ENCODE data around the gene BANP. TPM values are rescaled to one million over a fixed set of nuclear protein-coding genes. Genes with fewer than 3 reads are reported as not detected.

The BANP gene
- total and polyA plus RNA-seq, 2 of the 8 experiments (the other 6 are each of a cell fraction or from before 2014, with no cell fraction given), result 25.8 to 39.8 TPM

DNA sequence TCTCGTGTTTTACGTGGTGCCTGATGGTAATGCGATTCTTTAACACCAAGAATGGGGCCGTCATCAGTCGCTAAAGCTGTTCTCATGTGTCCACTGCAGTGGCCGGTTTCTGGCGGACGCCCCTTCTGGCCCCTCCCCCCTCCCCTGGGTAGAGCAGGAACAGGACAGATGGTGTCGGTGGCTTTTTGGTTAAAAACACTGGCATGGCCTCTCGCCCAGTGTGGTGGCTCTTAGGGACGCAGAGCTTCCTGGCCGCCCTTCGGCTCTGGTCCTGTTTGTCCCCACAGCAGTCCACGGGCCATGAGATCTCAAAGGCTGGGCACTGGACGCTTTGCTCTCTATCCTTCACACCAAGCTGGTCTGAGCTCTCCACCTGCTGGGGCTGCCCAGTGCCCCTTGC lies 151.8 kb downstream of the BANP start:
- Histone ChIP-seq H3K9ac (replicated peaks in 1 of 4; ENCODE audit: extremely low read depth in 1 of 4, low read depth in 3 of 4, low read length in 3 of 4) (no peak overlapping the region), H4K91ac (replicated peaks; ENCODE audit: insufficient read length, low read length) (no peak overlapping the region), H3K79me2 (ENCODE audit: control insufficient read depth in 1 of 2, insufficient read depth in 2 of 2, low read length in 2 of 2) (no peaks in the 10 kb centered on the region), H2AK5ac (ENCODE audit: low read depth, low read length) (no peak overlapping the region), H2BK5ac (ENCODE audit: low read depth, low read length) (no peak overlapping the region), H3K9me3 (ENCODE audit: insufficient read depth in 2 of 2, low read depth in 1 of 2, low read length in 1 of 2) (no peaks in the 10 kb centered on the region; a peak in 1 of 4 replicates), H3K4me3 (ENCODE audit: extremely low read depth in 1 of 4, insufficient read depth in 2 of 4, low read depth in 3 of 4, low read length in 4 of 4) (no peak overlapping the region), H3K4me1 (replicated peaks in 1 of 4; ENCODE audit: control insufficient read depth in 3 of 4, insufficient read depth in 4 of 4, low read length in 3 of 4) (no peaks in the 10 kb centered on the region; a peak in 1 of 7 replicates), H4K5ac (ENCODE audit: insufficient read length, low read depth, low read length) (no peak overlapping the region), H3K4ac (replicated peaks; ENCODE audit: insufficient read length, low read depth, low read length) (no peak overlapping the region), H3K4me2 (ENCODE audit: insufficient read depth in 1 of 2, low read depth in 2 of 2, low read length in 2 of 2) (no peak overlapping the region), H3K23ac (ENCODE audit: insufficient read length) (no peak overlapping the region), H3K27me3 (replicated peaks in 1 of 4; ENCODE audit: control insufficient read depth in 3 of 4, extremely low read depth in 1 of 4, insufficient read depth in 3 of 4, low read length in 3 of 4) (no peaks in the 10 kb centered on the region), H3K36me3 (ENCODE audit: control insufficient read depth in 2 of 4, insufficient read depth in 4 of 4, low read length in 3 of 4) (no peaks in the 10 kb centered on the region), H3K18ac (ENCODE audit: extremely low read depth, low read length) (no peak overlapping the region), H3K14ac (ENCODE audit: insufficient read length) (no peak overlapping the region), H3K23me2 (ENCODE audit: low read depth, low read length) (no peaks in the 10 kb centered on the region), H3K56ac (replicated peaks; ENCODE audit: insufficient read length, low read depth, low read length) (no peak overlapping the region), H3K79me1 (ENCODE audit: low read depth, low read length) (no peaks in the 10 kb centered on the region), H4K20me1 (replicated peaks in 1 of 2; ENCODE audit: control insufficient read depth in 1 of 2, insufficient read depth in 2 of 2, low read length in 2 of 2) (no peaks in the 10 kb centered on the region), H2BK120ac (replicated peaks; ENCODE audit: low read depth, low read length) (no peak overlapping the region), H2BK20ac (ENCODE audit: low read length) (no peak overlapping the region), H4K8ac (ENCODE audit: extremely low read depth, insufficient read depth, low read length) (no peak overlapping the region), H2BK15ac (ENCODE audit: low read length) (no peak overlapping the region), H2AFZ (ENCODE audit: low read length) (no peak overlapping the region), H2BK12ac (ENCODE audit: low read depth, low read length) (no peak overlapping the region), H3K27ac (ENCODE audit: low read depth, low read length) (no peak overlapping the region)
- ChIA-PET POLR2A (ENCODE audit: partially characterized antibody) (no interaction called here), CTCF (ENCODE audit: partially characterized antibody) (no interaction called here)
- no peak for DNase-seq (ENCODE audit: low read depth in 1 of 2, low spot score in 2 of 2)
- FAIRE-seq, result no peak
- WGBS, 2 experiments (ENCODE audit: extremely low coverage in 1 of 2, insufficient coverage in 1 of 2, insufficient read length in 1 of 2, insufficient replicate concordance in 2 of 2, low coverage in 1 of 2, low lambda C conversion rate in 2 of 2, missing lambda C conversion rate in 1 of 2), result 95% methylated on average over 14 of the region's 15 CpGs; no CpG with 5 or more reads in 1 of the 2 experiments
- TF ChIP-seq ASH2L (IDR thresholded peaks at IDR 0.05; ENCODE audit: low read length) (no peak), TEAD4 (IDR thresholded peaks at IDR 0.05; ENCODE audit: low read depth, low read length) (no peak), CHD2 (IDR thresholded peaks at IDR 0.05; ENCODE audit: low read length) (no peak), SP1 (IDR thresholded peaks at IDR 0.05; ENCODE audit: low read depth, low read length) (no peak), EP300 (IDR thresholded peaks at IDR 0.05; ENCODE audit: borderline replicate concordance in 1 of 2, low read depth in 2 of 2, low read length in 2 of 2) (no peak), CEBPB (IDR thresholded peaks at IDR 0.05; ENCODE audit: low read depth, low read length) (no peak), YY1 (IDR thresholded peaks at IDR 0.05; ENCODE audit: low read depth, low read length) (no peak), BRCA1 (IDR thresholded peaks at IDR 0.05; ENCODE audit: low read depth, low read length) (no peak), GABPA (IDR thresholded peaks at IDR 0.05; ENCODE audit: borderline replicate concordance, insufficient read depth, low read length) (no peak), SIX5 (IDR thresholded peaks at IDR 0.05; ENCODE audit: low read depth, low read length) (no peak), GTF2F1 (IDR thresholded peaks at IDR 0.05; ENCODE audit: borderline replicate concordance, low read depth, low read length) (no peak)
- TF ChIP-seq, protein P1, sequence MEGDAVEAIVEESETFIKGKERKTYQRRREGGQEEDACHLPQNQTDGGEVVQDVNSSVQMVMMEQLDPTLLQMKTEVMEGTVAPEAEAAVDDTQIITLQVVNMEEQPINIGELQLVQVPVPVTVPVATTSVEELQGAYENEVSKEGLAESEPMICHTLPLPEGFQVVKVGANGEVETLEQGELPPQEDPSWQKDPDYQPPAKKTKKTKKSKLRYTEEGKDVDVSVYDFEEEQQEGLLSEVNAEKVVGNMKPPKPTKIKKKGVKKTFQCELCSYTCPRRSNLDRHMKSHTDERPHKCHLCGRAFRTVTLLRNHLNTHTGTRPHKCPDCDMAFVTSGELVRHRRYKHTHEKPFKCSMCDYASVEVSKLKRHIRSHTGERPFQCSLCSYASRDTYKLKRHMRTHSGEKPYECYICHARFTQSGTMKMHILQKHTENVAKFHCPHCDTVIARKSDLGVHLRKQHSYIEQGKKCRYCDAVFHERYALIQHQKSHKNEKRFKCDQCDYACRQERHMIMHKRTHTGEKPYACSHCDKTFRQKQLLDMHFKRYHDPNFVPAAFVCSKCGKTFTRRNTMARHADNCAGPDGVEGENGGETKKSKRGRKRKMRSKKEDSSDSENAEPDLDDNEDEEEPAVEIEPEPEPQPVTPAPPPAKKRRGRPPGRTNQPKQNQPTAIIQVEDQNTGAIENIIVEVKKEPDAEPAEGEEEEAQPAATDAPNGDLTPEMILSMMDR (IDR thresholded peaks at IDR 0.05; ENCODE audit: control extremely low read depth in 1 of 3, insufficient read depth in 1 of 3, low read depth in 1 of 3, low read length in 3 of 3), result no peak
- TF ChIP-seq, protein P2, sequence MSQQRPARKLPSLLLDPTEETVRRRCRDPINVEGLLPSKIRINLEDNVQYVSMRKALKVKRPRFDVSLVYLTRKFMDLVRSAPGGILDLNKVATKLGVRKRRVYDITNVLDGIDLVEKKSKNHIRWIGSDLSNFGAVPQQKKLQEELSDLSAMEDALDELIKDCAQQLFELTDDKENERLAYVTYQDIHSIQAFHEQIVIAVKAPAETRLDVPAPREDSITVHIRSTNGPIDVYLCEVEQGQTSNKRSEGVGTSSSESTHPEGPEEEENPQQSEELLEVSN (IDR thresholded peaks at IDR 0.05), result no peak
